OCI-LY7 (cell line): Measurements from ENCODE around the gene AXIN1.

ENCODE experiments used
- EZH2phosphoT487 ChIP-seq: fragments of 200-600 bp; sonication (generic); IDR thresholded peaks from 2 replicates; pipeline ENCODE4 v1.6.1; 2018; ENCODE audit warnings: low read depth, borderline replicate concordance, mild to moderate bottlenecking, mixed run types, antibody characterized with exemption, low read length, moderate library complexity, mixed read lengths
- TF ChIP-seq, protein P1 (sequence below): fragments of 200-600 bp; sonication (generic); conservative IDR thresholded peaks from 2 replicates; pipeline ENCODE4 v1.5.1; 2014; ENCODE audit warnings: mild to moderate bottlenecking, antibody characterized with exemption, low read length, moderate library complexity, mixed read lengths

DNA sequence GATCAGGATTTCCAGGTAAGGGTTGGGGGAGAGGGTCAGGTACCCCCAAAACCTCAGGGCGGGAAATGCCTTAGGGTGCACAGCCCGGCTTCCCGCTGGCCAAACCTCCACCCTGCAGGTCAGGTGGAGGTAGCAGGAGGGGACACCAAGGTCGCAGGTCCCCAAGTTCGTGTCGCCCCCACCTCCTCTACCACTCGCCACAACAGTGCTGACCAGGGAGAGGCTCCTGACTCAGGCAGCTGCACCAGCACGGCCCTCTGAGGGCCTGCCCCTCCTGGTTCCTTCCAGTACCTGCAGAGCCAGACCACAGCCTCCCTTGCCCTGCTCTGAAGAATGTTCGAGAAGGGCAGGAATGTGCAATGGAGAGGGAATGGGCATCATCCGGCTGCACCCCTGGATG is 14.0 kb upstream of the AXIN1 start:
- TF ChIP-seq, protein P1, sequence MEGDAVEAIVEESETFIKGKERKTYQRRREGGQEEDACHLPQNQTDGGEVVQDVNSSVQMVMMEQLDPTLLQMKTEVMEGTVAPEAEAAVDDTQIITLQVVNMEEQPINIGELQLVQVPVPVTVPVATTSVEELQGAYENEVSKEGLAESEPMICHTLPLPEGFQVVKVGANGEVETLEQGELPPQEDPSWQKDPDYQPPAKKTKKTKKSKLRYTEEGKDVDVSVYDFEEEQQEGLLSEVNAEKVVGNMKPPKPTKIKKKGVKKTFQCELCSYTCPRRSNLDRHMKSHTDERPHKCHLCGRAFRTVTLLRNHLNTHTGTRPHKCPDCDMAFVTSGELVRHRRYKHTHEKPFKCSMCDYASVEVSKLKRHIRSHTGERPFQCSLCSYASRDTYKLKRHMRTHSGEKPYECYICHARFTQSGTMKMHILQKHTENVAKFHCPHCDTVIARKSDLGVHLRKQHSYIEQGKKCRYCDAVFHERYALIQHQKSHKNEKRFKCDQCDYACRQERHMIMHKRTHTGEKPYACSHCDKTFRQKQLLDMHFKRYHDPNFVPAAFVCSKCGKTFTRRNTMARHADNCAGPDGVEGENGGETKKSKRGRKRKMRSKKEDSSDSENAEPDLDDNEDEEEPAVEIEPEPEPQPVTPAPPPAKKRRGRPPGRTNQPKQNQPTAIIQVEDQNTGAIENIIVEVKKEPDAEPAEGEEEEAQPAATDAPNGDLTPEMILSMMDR, result no peak
- no peak for TF ChIP-seq EZH2phosphoT487
